Neuronal stem cell (in vitro differentiated cells): ENCODE measurements around the gene SYT5.
"Not testable (repeated sequence)": the region's sequence is repeated elsewhere in the genome, so short reads cannot be mapped to it uniquely, and the experiment has no call there.

Experiments
- DNase-seq: peaks from one replicate; pipeline ENCODE4 v3.0.0-alpha.2; 2013; ENCODE audit warnings: low spot score
- H2AFZ ChIP-seq: one replicate; pipeline ENCODE4 v1.6.1; 2013; ENCODE audit warnings: mild to moderate bottlenecking, low read length, inconsistent platforms
- H2AK5ac ChIP-seq: 2 replicates; pipeline ENCODE4 v1.6.1; 2013; ENCODE audit warnings: low read depth, mild to moderate bottlenecking, inconsistent platforms, low read length, moderate library complexity, mixed read lengths
- H2BK120ac ChIP-seq: 2 replicates; pipeline ENCODE4 v1.6.1; 2013; ENCODE audit warnings: low read depth, mild to moderate bottlenecking, inconsistent platforms, low read length, moderate library complexity, mixed read lengths
- H2BK12ac ChIP-seq: one replicate; pipeline ENCODE4 v1.6.1; 2013; ENCODE audit warnings: low read length, inconsistent platforms
- H2BK15ac ChIP-seq: 2 replicates; pipeline ENCODE4 v1.6.1; 2013; ENCODE audit warnings: mild to moderate bottlenecking, low read length, inconsistent platforms, mixed read lengths
- H2BK5ac ChIP-seq: one replicate; pipeline ENCODE4 v1.6.1; 2013; ENCODE audit warnings: inconsistent platforms, mild to moderate bottlenecking, low read length, moderate library complexity
- H3K14ac ChIP-seq: one replicate; pipeline ENCODE4 v1.6.1; 2013; ENCODE audit warnings: low read length, inconsistent platforms
- H3K18ac ChIP-seq: 2 replicates; pipeline ENCODE4 v1.6.1; 2013; ENCODE audit warnings: low read length, inconsistent platforms
- H3K23ac ChIP-seq: 2 replicates; pipeline ENCODE4 v1.6.1; 2013; ENCODE audit warnings: low read depth, mild to moderate bottlenecking, mixed read lengths, low read length, inconsistent platforms; ENCODE audit not compliant: poor library complexity
- H3K27ac ChIP-seq: replicated peaks from 3 replicates; pipeline ENCODE4 v1.5.1; 2013; ENCODE audit warnings: low read length, inconsistent platforms
- H3K27me3 ChIP-seq, 3 experiments: 2 replicates each; pipeline ENCODE4 v1.6.1; 2013; ENCODE audit warnings: low read length in 3 of 3, mild to moderate bottlenecking in 2 of 3, inconsistent platforms in 1 of 3, low read depth in 1 of 3, mixed read lengths in 1 of 3, moderate library complexity in 1 of 3; ENCODE audit not compliant: control insufficient read depth in 3 of 3, insufficient read depth in 3 of 3
- H3K36me3 ChIP-seq, 2 donors: replicated peaks in 1 of 2; 2 replicates each; pipeline ENCODE4 v1.6.1; 2013; ENCODE audit warnings: low read length in 2 of 2; ENCODE audit not compliant: control insufficient read depth in 2 of 2, insufficient read depth in 2 of 2
- H3K4ac ChIP-seq: 2 replicates; pipeline ENCODE4 v1.6.1; 2013; ENCODE audit warnings: inconsistent platforms, mild to moderate bottlenecking, low read length, moderate library complexity
- H3K4me1 ChIP-seq, 2 donors: 1 replicate in 1 of 2; 2 replicates in 1 of 2; pipeline ENCODE4 v1.6.1; 2013; ENCODE audit warnings: low read length in 2 of 2, low read depth in 1 of 2; ENCODE audit not compliant: control insufficient read depth in 2 of 2, insufficient read depth in 1 of 2
- H3K4me2 ChIP-seq: one replicate; pipeline ENCODE4 v1.6.1; 2013; ENCODE audit warnings: mild to moderate bottlenecking, low read length, inconsistent platforms; ENCODE audit not compliant: insufficient read depth, poor library complexity, severe bottlenecking
- H3K4me3 ChIP-seq, 2 donors: 2 replicates each; pipeline ENCODE4 v1.5.1; 2013; ENCODE audit warnings: low read length in 2 of 2, mild to moderate bottlenecking in 2 of 2, inconsistent platforms in 1 of 2, moderate library complexity in 1 of 2
- H3K79me1 ChIP-seq: one replicate; pipeline ENCODE4 v1.6.1; 2013; ENCODE audit warnings: low read depth, mild to moderate bottlenecking, inconsistent platforms, low read length, moderate library complexity
- H3K9ac ChIP-seq: one replicate; pipeline ENCODE4 v1.6.1; 2013; ENCODE audit warnings: mild to moderate bottlenecking, low read depth, low read length, inconsistent platforms; ENCODE audit not compliant: poor library complexity
- H3K9me3 ChIP-seq, 2 donors: replicated peaks in 1 of 2; 2 replicates each; pipeline versions ENCODE3 to v1.6.1; 2013; ENCODE audit warnings: low read length in 2 of 2, mild to moderate bottlenecking in 2 of 2, inconsistent platforms in 1 of 2, low read depth in 1 of 2, mixed read lengths in 1 of 2, moderate library complexity in 1 of 2; ENCODE audit not compliant: control insufficient read depth in 2 of 2, insufficient read depth in 1 of 2
- H4K8ac ChIP-seq: one replicate; pipeline ENCODE4 v1.6.1; 2013; ENCODE audit warnings: low read depth, mild to moderate bottlenecking, inconsistent platforms, low read length, moderate library complexity
- H4K91ac ChIP-seq: one replicate; pipeline ENCODE4 v1.6.1; 2013; ENCODE audit warnings: low read length, low read depth, mild to moderate bottlenecking, inconsistent platforms; ENCODE audit not compliant: poor library complexity
- WGBS, 2 donors: extraction: QIAGEN DNeasy Blood & Tissue Kit; methylation state at CpG; one replicate each; pipeline ENCODE4 v1.1.7; 2013; ENCODE audit warnings: missing lambda C conversion rate in 2 of 2, mixed read lengths in 1 of 2; ENCODE audit not compliant: insufficient read length in 2 of 2, insufficient replicate concordance in 1 of 2; ENCODE audit errors: extremely low coverage in 2 of 2; 5-methylcytosine and 5-hydroxymethylcytosine counted together

Gene SYT5

GRCh38 chr19:55173714-55174409, 6.2 kb downstream of the SYT5 start:
- Histone ChIP-seq H4K8ac (no peak overlapping the region), H3K4me1 (peaks cover 6 to 12% of the 10 kb centered on the region in 2 donors), H4K91ac (no peak overlapping the region), H3K36me3 (no peaks in the 10 kb centered on the region), H3K79me1 (no peaks in the 10 kb centered on the region), H3K4ac (no peak overlapping the region), H3K9ac (peak overlapping the region; percentile 82), H3K4me2 (peak overlapping the region; percentile 95), H3K23ac (peak overlapping the region; percentile 26), H3K14ac (peak overlapping the region; percentile 67), H3K9me3 (peaks cover 3 to 5% of the 10 kb centered on the region in 2 donors), H2AFZ (peak overlapping the region; percentile 94), H2BK12ac (no peak overlapping the region), H3K27ac (peak overlapping the region; percentile 40), H2BK15ac (peak overlapping the region; percentile 70), H3K4me3 (peak overlapping the region; percentile 34 to 80), H2AK5ac (no peak overlapping the region), H3K27me3 (peaks cover 4 to 56% (median 8%) of the 10 kb centered on the region in 3 experiments), H3K18ac (peak overlapping the region; percentile 96), H2BK120ac (no peak overlapping the region), H2BK5ac (peak overlapping the region; percentile 90)
- WGBS, 2 donors = no CpG with 5 or more reads among the region's 37 CpGs
- peak; percentile 69 for DNase-seq

- Histone ChIP-seq H3K9ac (peak overlapping the region; percentile 82), H2AK5ac (peak overlapping the region; percentile 65), H3K4me2 (peak overlapping the region; percentile 95), H4K91ac (no peak overlapping the region), H3K18ac (peak overlapping the region; percentile 96), H3K27me3 (peaks cover 4 to 56% (median 8%) of the 10 kb centered on the region in 3 experiments), H3K27ac (peak overlapping the region; percentile 40), H3K4ac (no peak overlapping the region), H2BK15ac (peak overlapping the region; percentile 87), H2BK120ac (peak overlapping the region; percentile 69), H2AFZ (peak overlapping the region; percentile 94), H2BK5ac (peak overlapping the region; percentile 90), H3K4me3 (peak overlapping the region; percentile 34 to 80), H4K8ac (peak overlapping the region; percentile 6), H2BK12ac (no peak overlapping the region), H3K14ac (peak overlapping the region; percentile 67), H3K9me3 (peaks cover 3 to 5% of the 10 kb centered on the region in 2 donors), H3K79me1 (no peaks in the 10 kb centered on the region), H3K4me1 (peaks cover 6 to 9% of the 10 kb centered on the region in 2 donors), H3K36me3 (no peaks in the 10 kb centered on the region), H3K23ac (peak overlapping the region; percentile 37)
- DNase-seq = no peak
- no CpG with 5 or more reads among the region's 32 CpGs for whole genome bisulfite sequencing, 2 donors
Observed at GRCh38 chr19:55173186-55173713, 6.8 kb downstream of the SYT5 start.

- Histone ChIP-seq H3K36me3 (no peaks in the 10 kb centered on the region), H4K91ac (no peak overlapping the region), H3K27me3 (peaks cover 4 to 56% (median 8%) of the 10 kb centered on the region in 3 experiments)
Observed at GRCh38 chr19:55172741-55173140, 7.3 kb downstream of the SYT5 start.

GRCh38 chr19:55172318-55172717, 7.8 kb downstream of the SYT5 start:
- not testable (repeated sequence) for H4K91ac ChIP-seq, H3K36me3 ChIP-seq, H3K4me2 ChIP-seq, H3K27ac ChIP-seq, H3K79me1 ChIP-seq, H3K4ac ChIP-seq, H3K14ac ChIP-seq, H3K4me3 ChIP-seq, H2AFZ ChIP-seq, H3K23ac ChIP-seq, H3K18ac ChIP-seq, H2AK5ac ChIP-seq, H3K4me1 ChIP-seq, H3K9ac ChIP-seq, H2BK12ac ChIP-seq, DNase-seq, H2BK15ac ChIP-seq, H2BK120ac ChIP-seq, H2BK5ac ChIP-seq, H4K8ac ChIP-seq, H3K9me3 ChIP-seq
- peaks cover 4 to 59% (median 8%) of the 10 kb centered on the region in 3 experiments for H3K27me3 ChIP-seq
- no CpG with 5 or more reads among the region's 9 CpGs for WGBS, 2 donors

More at GRCh38 chr19:55172741-55173140, 7.3 kb downstream of the SYT5 start:
- DNase-seq = no peak
- Histone ChIP-seq H4K8ac (no peak overlapping the region), H3K23ac (peak overlapping the region; percentile 37), H2AFZ (peak overlapping the region; percentile 94), H2AK5ac (peak overlapping the region; percentile 65), H2BK12ac (no peak overlapping the region), H2BK15ac (peak overlapping the region; percentile 87), H3K9me3 (peaks cover 3 to 5% of the 10 kb centered on the region in 2 donors), H3K4me1 (peaks cover 6 to 7% of the 10 kb centered on the region in 2 donors), H3K4me3 (no peak overlapping the region), H3K4me2 (peak overlapping the region; percentile 95), H3K14ac (peak overlapping the region; percentile 67), H3K18ac (peak overlapping the region; percentile 67), H3K27ac (no peak overlapping the region), H2BK5ac (peak overlapping the region; percentile 90), H3K79me1 (no peaks in the 10 kb centered on the region), H3K4ac (no peak overlapping the region), H2BK120ac (peak overlapping the region; percentile 69), H3K9ac (no peak overlapping the region)
- no CpG with 5 or more reads among the region's 12 CpGs for WGBS, 2 donors
